Measurements from ENCODE around the gene FHL1.

DNA sequence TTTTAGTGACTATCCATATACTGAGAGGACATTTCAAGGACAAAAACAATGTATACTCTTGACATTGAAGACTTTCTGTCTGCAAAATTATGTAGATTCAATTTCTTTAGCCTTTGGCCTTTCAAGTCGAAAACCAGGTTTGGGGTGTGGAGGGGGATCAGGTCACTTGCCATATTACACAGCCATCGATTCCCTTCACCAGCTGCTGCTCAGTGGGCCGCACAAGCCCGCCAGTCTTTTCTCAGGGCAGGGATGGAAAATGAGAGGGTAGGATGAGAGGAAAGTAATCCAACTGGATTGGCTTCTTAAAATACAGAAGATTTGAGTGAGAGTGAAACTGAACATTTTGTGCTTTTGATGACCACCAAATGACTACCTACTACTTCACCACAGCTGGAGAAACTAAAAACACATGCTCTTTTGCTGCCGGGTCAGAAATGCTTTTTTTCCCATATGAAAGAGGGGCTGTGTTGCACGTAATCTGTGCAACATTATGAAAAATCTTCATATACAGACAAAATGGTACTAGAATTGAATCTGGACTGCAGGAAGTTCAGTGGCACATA, 51.4 kb downstream of the FHL1 start:
- TF ChIP-seq, protein P1, sequence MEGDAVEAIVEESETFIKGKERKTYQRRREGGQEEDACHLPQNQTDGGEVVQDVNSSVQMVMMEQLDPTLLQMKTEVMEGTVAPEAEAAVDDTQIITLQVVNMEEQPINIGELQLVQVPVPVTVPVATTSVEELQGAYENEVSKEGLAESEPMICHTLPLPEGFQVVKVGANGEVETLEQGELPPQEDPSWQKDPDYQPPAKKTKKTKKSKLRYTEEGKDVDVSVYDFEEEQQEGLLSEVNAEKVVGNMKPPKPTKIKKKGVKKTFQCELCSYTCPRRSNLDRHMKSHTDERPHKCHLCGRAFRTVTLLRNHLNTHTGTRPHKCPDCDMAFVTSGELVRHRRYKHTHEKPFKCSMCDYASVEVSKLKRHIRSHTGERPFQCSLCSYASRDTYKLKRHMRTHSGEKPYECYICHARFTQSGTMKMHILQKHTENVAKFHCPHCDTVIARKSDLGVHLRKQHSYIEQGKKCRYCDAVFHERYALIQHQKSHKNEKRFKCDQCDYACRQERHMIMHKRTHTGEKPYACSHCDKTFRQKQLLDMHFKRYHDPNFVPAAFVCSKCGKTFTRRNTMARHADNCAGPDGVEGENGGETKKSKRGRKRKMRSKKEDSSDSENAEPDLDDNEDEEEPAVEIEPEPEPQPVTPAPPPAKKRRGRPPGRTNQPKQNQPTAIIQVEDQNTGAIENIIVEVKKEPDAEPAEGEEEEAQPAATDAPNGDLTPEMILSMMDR (conservative IDR thresholded peaks at IDR 0.05) = no peak
- TF ChIP-seq ZFX (IDR thresholded peaks at IDR 0.05) = no peak
